ENCODE data around the gene ROR1.

Gene ROR1

DNA sequence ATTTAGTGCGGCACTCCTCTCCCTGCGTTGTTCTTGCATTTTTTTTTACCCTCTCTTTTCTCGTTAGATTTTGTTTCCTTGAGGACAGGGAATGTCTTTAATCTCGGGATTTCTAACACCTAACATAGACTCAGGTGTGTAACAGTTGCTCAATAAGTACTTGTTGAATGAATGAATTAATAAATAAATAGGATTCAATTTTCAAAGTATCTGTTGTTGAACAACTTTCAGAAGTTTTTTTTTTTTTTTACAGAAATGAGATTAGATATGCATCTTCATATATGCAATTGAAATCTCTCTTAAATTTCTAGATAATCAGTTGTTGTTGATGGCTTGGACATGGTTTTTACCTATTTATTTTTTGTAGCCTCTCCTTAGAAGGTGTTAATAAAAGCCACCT, 83.1 kb downstream of the ROR1 start:
- H3K36me3 ChIP-seq (ENCODE audit: insufficient read depth, low read length), result no peaks in the 10 kb centered on the region
- no peak overlapping the region for H3K9ac ChIP-seq (ENCODE audit: insufficient read length)
- no peak overlapping the region for H3K4me3 ChIP-seq
- TF ChIP-seq POLR2AphosphoS5 (IDR thresholded peaks at IDR 0.05; ENCODE audit: borderline replicate concordance, low read depth, low read length), result no peak
- no peak for TF ChIP-seq EZH2 (IDR thresholded peaks at IDR 0.05)
- no peak for TF ChIP-seq FOXP2 (optimal IDR thresholded peaks at IDR 0.05; ENCODE audit: control extremely low read depth, extremely low read length, insufficient read depth)
- DNase-seq (ENCODE audit: low read depth, low spot score), result no peak
- no peaks in the 10 kb centered on the region for H3K9me3 ChIP-seq (ENCODE audit: low read depth, low read length)
- no peak overlapping the region for H3K27ac ChIP-seq

DNA sequence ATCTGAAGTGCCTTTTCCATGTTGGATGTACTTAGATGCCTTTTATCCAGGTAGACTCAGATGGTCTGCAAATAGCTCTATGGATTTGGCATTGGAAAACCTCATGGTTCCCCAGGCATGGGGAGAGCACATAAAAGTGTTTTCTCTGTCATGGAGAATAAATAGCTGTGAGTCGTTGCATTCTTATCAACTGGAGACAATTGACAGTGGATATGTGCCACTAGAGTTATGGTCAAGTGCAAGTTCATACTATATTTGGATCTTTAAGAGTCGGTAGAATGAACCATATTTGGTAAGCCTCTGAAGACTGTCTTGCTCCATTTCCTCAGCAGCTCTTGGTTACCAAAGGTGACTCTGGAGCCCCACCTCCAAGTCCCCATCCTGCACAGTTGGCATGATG, 83.7 kb downstream of the ROR1 start:
- Histone ChIP-seq H3K9ac (ENCODE audit: insufficient read length) (no peak overlapping the region), H3K4me3 (no peak overlapping the region), H3K36me3 (ENCODE audit: insufficient read depth, low read length) (no peaks in the 10 kb centered on the region), H3K27ac (no peak overlapping the region), H3K9me3 (ENCODE audit: low read depth, low read length) (no peaks in the 10 kb centered on the region)
- TF ChIP-seq POLR2AphosphoS5 (IDR thresholded peaks at IDR 0.05; ENCODE audit: borderline replicate concordance, low read depth, low read length) (no peak), EZH2 (IDR thresholded peaks at IDR 0.05) (no peak), FOXP2 (optimal IDR thresholded peaks at IDR 0.05; ENCODE audit: control extremely low read depth, extremely low read length, insufficient read depth) (no peak)
- DNase-seq (ENCODE audit: low read depth, low spot score), result no peak

DNA sequence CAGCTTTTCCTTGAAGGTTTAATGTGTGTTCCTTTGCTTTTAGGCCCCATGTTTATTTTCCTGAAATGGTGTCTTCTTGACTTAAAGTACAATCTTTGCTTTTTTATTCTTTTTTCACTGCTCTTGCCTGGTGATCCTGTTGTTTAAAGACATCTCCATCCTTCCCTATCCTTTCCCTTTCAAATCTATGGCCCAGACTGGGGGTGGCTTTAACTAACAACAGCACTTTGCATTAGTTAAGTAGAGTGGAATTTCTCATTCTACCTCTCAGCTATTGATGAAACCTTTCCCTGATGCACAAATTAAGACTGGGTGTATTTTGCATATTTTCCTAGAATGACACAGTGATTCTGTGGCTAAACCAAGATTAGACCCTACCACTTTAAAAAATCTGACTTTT, 84.3 kb downstream of the ROR1 start:
- TF ChIP-seq EZH2 (IDR thresholded peaks at IDR 0.05) (no peak), POLR2AphosphoS5 (IDR thresholded peaks at IDR 0.05; ENCODE audit: borderline replicate concordance, low read depth, low read length) (no peak), FOXP2 (optimal IDR thresholded peaks at IDR 0.05; ENCODE audit: control extremely low read depth, extremely low read length, insufficient read depth) (no peak)
- Histone ChIP-seq H3K27ac (no peak overlapping the region), H3K9ac (ENCODE audit: insufficient read length) (no peak overlapping the region), H3K36me3 (ENCODE audit: insufficient read depth, low read length) (no peaks in the 10 kb centered on the region), H3K9me3 (ENCODE audit: low read depth, low read length) (no peaks in the 10 kb centered on the region), H3K4me3 (no peak overlapping the region)
- DNase-seq (ENCODE audit: low read depth, low spot score), result no peak

DNA sequence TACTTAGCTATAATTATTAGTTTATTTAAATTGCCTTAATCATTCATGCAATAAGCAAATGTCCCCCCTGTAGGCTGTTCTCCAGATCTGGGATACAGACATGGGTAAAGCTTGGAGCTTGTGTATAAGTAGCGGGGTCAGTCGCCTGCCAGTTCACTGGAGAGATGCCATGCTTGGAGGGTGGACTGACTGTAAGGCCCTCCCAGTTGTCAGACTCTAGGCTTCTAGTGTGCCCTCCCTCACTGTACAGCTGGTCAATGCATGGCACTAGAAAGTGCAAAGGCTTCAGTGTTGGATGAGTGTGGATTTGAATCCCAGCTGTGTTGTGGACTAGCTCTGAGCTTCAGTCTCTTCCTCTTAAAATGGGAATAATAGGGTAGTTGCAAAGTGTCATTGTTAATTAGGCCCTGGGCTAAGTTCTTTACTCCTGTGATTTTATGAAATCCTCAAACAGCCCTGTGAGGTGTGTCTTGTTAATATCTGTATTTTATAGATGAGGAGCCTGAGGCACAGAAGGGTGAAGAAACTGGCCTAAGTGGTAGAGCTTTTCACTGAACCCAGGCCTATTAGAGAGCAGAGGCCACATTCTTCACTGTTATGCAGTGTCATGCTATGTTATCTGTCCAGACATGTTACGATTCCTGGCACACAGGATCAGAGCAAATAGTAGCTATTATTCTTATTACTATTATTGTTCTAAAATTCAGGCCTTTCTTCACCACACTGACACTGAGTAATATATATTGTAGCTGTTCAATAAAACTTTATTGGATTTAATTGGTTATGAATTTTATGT, 85.9 kb downstream of the ROR1 start:
- no peak overlapping the region for H3K4me3 ChIP-seq
- TF ChIP-seq POLR2AphosphoS5 (IDR thresholded peaks at IDR 0.05; ENCODE audit: borderline replicate concordance, low read depth, low read length), result no peak
- TF ChIP-seq FOXP2 (optimal IDR thresholded peaks at IDR 0.05; ENCODE audit: control extremely low read depth, extremely low read length, insufficient read depth), result no peak
- TF ChIP-seq EZH2 (IDR thresholded peaks at IDR 0.05), result no peak
- no peak overlapping the region for H3K27ac ChIP-seq
- no peaks in the 10 kb centered on the region for H3K9me3 ChIP-seq (ENCODE audit: low read depth, low read length)
- no peaks in the 10 kb centered on the region for H3K36me3 ChIP-seq (ENCODE audit: insufficient read depth, low read length)
- no peak overlapping the region for H3K9ac ChIP-seq (ENCODE audit: insufficient read length)
- no peak for DNase-seq (ENCODE audit: low read depth, low spot score)

DNA sequence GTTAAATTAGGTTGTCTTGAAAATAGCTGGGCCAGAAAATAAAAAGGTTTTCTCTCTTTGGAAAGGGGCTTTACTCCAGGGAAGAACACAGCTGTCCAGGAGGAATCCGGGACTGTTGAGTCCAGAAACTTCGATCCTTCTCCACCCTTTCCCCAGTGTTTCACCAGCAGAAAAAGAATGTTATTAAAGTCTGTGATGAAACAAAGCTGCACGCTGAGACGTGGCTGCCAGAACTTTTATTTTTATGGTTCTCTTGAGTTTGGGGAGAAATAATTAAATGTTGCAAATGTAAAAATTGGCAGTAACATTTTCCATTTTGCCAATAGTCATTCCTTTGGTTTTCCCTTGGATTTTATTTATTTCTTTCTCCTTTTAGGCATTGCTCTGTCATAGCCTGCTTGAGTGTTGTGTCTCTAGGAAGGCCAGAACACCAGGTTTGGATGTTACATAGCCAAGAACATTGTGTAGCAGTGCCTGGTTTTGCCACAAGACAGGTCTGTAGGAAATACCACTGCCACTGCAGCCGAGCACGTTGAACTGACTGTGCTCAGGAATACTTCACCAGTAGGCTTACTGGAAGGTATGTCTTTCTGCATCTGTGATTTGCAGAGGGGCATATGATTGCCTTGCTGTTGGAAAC, 87.4 kb downstream of the ROR1 start:
- no peak for DNase-seq (ENCODE audit: low read depth, low spot score)
- TF ChIP-seq POLR2AphosphoS5 (IDR thresholded peaks at IDR 0.05; ENCODE audit: borderline replicate concordance, low read depth, low read length), result no peak
- no peak for TF ChIP-seq FOXP2 (optimal IDR thresholded peaks at IDR 0.05; ENCODE audit: control extremely low read depth, extremely low read length, insufficient read depth)
- no peak for TF ChIP-seq EZH2 (IDR thresholded peaks at IDR 0.05)
- Histone ChIP-seq H3K27ac (no peak overlapping the region), H3K4me3 (no peak overlapping the region), H3K9ac (ENCODE audit: insufficient read length) (no peak overlapping the region), H3K9me3 (ENCODE audit: low read depth, low read length) (no peaks in the 10 kb centered on the region), H3K36me3 (ENCODE audit: insufficient read depth, low read length) (no peaks in the 10 kb centered on the region)

DNA sequence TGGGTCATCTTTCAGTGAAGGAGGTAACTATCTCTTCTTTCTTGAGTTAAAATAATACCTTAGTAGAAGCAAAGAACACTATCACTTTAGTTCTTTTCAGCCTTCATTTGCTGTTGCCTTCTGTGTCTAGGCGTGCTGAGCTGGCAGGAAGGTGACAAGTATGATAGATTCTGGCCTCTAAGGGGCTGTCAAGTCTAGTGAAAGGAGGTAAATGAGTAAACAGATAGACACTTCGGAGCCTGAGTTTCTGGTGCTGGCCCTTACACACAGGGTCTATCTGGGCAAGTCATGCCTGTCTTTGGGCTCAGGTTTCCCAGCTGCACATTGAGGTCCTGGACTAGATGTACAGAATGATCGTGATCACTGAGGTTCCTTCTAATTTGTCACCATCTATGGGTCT, 89.3 kb downstream of the ROR1 start:
- no peak overlapping the region for H3K9ac ChIP-seq (ENCODE audit: insufficient read length)
- H3K27ac ChIP-seq, result no peak overlapping the region
- TF ChIP-seq FOXP2 (optimal IDR thresholded peaks at IDR 0.05; ENCODE audit: control extremely low read depth, extremely low read length, insufficient read depth) (no peak), POLR2AphosphoS5 (IDR thresholded peaks at IDR 0.05; ENCODE audit: borderline replicate concordance, low read depth, low read length) (no peak), EZH2 (IDR thresholded peaks at IDR 0.05) (no peak)
- no peak for DNase-seq (ENCODE audit: low read depth, low spot score)
- H3K4me3 ChIP-seq, result no peak overlapping the region
- H3K9me3 ChIP-seq (ENCODE audit: low read depth, low read length), result no peaks in the 10 kb centered on the region
- H3K36me3 ChIP-seq (ENCODE audit: insufficient read depth, low read length), result no peaks in the 10 kb centered on the region

DNA sequence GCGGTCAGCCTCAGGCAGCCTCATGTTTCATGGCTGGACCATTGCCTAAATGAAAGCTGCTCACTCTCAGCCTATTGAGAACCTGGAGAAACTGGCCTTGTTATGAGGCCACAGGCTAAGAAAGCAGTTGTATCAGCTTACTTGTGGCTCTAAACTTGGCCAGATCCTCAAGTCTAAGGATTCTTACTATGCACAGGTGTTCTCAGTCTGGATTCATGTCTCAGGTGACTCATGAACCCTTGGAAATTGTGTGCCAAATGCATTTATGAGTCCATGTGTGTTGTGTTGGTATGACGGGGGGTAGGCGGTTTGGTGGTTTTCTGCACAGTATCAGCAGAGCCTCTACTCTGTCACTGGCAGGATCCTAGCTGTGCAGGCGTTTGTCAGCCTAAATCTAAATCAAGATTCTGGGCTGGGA, 90.4 kb downstream of the ROR1 start:
- Histone ChIP-seq H3K36me3 (ENCODE audit: insufficient read depth, low read length) (no peaks in the 10 kb centered on the region), H3K9ac (ENCODE audit: insufficient read length) (no peak overlapping the region), H3K4me3 (no peak overlapping the region), H3K9me3 (ENCODE audit: low read depth, low read length) (no peaks in the 10 kb centered on the region), H3K27ac (no peak overlapping the region)
- no peak for DNase-seq (ENCODE audit: low read depth, low spot score)
- no peak for TF ChIP-seq FOXP2 (optimal IDR thresholded peaks at IDR 0.05; ENCODE audit: control extremely low read depth, extremely low read length, insufficient read depth)

DNA sequence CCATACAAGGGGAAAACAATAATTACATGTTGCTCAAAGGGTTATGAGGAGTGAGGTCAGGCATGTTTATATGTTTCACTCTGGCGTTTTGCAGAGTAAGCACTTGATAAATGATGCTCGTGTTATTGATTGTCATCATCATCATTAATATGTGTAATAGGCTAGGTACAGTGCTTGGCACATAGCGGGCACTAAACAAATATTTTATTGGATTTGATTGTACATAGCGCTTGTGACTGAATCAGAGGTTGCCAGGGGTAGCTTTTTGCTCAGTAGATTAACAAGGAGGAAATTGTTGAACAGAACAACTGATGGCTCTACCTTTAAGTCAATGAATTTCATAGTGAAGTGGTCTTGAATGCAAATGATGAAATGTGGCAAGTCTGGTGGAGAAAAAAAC, 91.7 kb downstream of the ROR1 start:
- no peaks in the 10 kb centered on the region for H3K36me3 ChIP-seq (ENCODE audit: insufficient read depth, low read length)
- no peak overlapping the region for H3K4me3 ChIP-seq
- no peak overlapping the region for H3K27ac ChIP-seq
- no peaks in the 10 kb centered on the region for H3K9me3 ChIP-seq (ENCODE audit: low read depth, low read length)
- no peak for DNase-seq (ENCODE audit: low read depth, low spot score)
- TF ChIP-seq FOXP2 (optimal IDR thresholded peaks at IDR 0.05; ENCODE audit: control extremely low read depth, extremely low read length, insufficient read depth), result no peak
- TF ChIP-seq POLR2AphosphoS5 (IDR thresholded peaks at IDR 0.05; ENCODE audit: borderline replicate concordance, low read depth, low read length), result no peak
- TF ChIP-seq EZH2 (IDR thresholded peaks at IDR 0.05), result no peak
- no peak overlapping the region for H3K9ac ChIP-seq (ENCODE audit: insufficient read length)

All from SK-N-MC (cell line).